Lung (tissue), 12 donors: Measurements from ENCODE around the gene SMARCAL1. TPM values are rescaled to one million over a fixed set of nuclear protein-coding genes. Genes with fewer than 3 reads are reported as not detected.

Experiments
- ATAC-seq: fragments of 200-7000 bp; cut with Tn5 transposase; one replicate; pipeline ENCODE4 v1.9.1; 2020; ENCODE audit warnings: moderate number of reproducible peaks; ENCODE audit not compliant: insufficient read depth, low FRiP score
- DNase-seq, 3 donors: peaks; one replicate each; pipeline ENCODE4 v3.0.0-alpha.2; 2013 to 2017
- H3K27ac ChIP-seq, 2 donors: one replicate each; pipeline ENCODE4 v1.5.1; 2013; ENCODE audit warnings: mild to moderate bottlenecking in 2 of 2, moderate library complexity in 2 of 2, control low read depth in 1 of 2, inconsistent platforms in 1 of 2, low read depth in 1 of 2, low read length in 1 of 2
- H3K27me3 ChIP-seq, 3 donors: one replicate each; pipeline ENCODE4 v1.5.1; 2013; ENCODE audit warnings: low read length in 2 of 3; ENCODE audit not compliant: control insufficient read depth in 3 of 3, insufficient read depth in 3 of 3
- H3K36me3 ChIP-seq, 4 donors: one replicate each; pipeline ENCODE4 v1.5.1; 2013; ENCODE audit warnings: low read length in 4 of 4, mild to moderate bottlenecking in 1 of 4, moderate library complexity in 1 of 4; ENCODE audit not compliant: control insufficient read depth in 4 of 4, insufficient read depth in 4 of 4
- H3K4me1 ChIP-seq, 5 donors: one replicate each; pipeline ENCODE4 v1.5.1; 2013; ENCODE audit warnings: low read length in 5 of 5, mild to moderate bottlenecking in 2 of 5, moderate library complexity in 1 of 5; ENCODE audit not compliant: control insufficient read depth in 5 of 5, insufficient read depth in 5 of 5
- H3K4me3 ChIP-seq: one replicate; pipeline ENCODE4 v1.5.1; 2013; ENCODE audit warnings: mild to moderate bottlenecking, control low read depth, moderate library complexity
- H3K9ac ChIP-seq, 2 donors: one replicate each; pipeline ENCODE4 v1.5.1; 2013; ENCODE audit warnings: low read length in 2 of 2, control low read depth in 1 of 2; ENCODE audit not compliant: insufficient read depth in 1 of 2
- H3K9me3 ChIP-seq, 4 donors: one replicate each; pipeline ENCODE4 v1.5.1; 2013; ENCODE audit warnings: low read length in 3 of 4, mild to moderate bottlenecking in 1 of 4, moderate library complexity in 1 of 4; ENCODE audit not compliant: control insufficient read depth in 4 of 4, insufficient read depth in 3 of 4
- CTCF ChIP-seq: IDR thresholded peaks from 2 replicates; pipeline ENCODE4 v1.5.1; 2012; ENCODE audit warnings: mild to moderate bottlenecking; ENCODE audit errors: control extremely low read depth, extremely low read depth
- WGBS, 2 donors: extraction: QIAGEN DNeasy Blood & Tissue Kit; methylation state at CpG; one replicate each; pipeline ENCODE4 v1.1.7; 2013; 5-methylcytosine and 5-hydroxymethylcytosine counted together
- polyA plus RNA-seq, 2 donors: library from polyadenylated mRNA; stranded (reverse); fragments of 200-250 nt; gene quantifications; one replicate each; pipeline ENCODE4 v1.2.1, GENCODE V29; 2013
- total RNA-seq, 2 donors: library from RNA; depleted of rRNA in 1 of 2; stranded (reverse); fragments of >200 nt in 1 of 2; gene quantifications; one replicate each; pipeline ENCODE4 v1.2.1, GENCODE V29; 2014 to 2021
- donor health status: control.
- donor health status: control.
- donor health status: Bipolar disorder and iron deficiency.
- donor health status: healthy.
- donor health status: DM: yes; HTN: yes; CAD: no.

Gene SMARCAL1
- total and polyA plus RNA-seq, 4 donors = 5.2 to 28.6 (median 13.5) TPM

GRCh38 chr2:216423071-216423470 is 10.8 kb downstream of the SMARCAL1 start:
- H3K4me1 ChIP-seq = no peaks in the 10 kb centered on the region
- ATAC-seq (no peak), DNase-seq (no peak)
- H3K9ac ChIP-seq = no peak overlapping the region
- peaks cover 23 to 48% (median 38%) of the 10 kb centered on the region in 4 donors for H3K36me3 ChIP-seq
- H3K9me3 ChIP-seq = peaks cover 0 to 8% (median 2%) of the 10 kb centered on the region in 4 donors
- H3K4me3 ChIP-seq = no peak overlapping the region
- 95 to 100% methylated on average over 2 of the region's 2 CpGs for WGBS, 2 donors
- no peak for TF ChIP-seq CTCF
- H3K27ac ChIP-seq = no peak overlapping the region
- no peaks in the 10 kb centered on the region for H3K27me3 ChIP-seq

GRCh38 chr2:216424274-216424673 is 12.0 kb downstream of the SMARCAL1 start:
- Histone ChIP-seq H3K9me3 (peaks cover 0 to 8% (median 2%) of the 10 kb centered on the region in 4 donors), H3K27ac (no peak overlapping the region), H3K4me1 (no peaks in the 10 kb centered on the region), H3K4me3 (no peak overlapping the region), H3K9ac (no peak overlapping the region), H3K27me3 (no peaks in the 10 kb centered on the region), H3K36me3 (peaks cover 26 to 58% (median 45%) of the 10 kb centered on the region in 4 donors)
- ATAC-seq (no peak), DNase-seq (no peak)
- TF ChIP-seq CTCF = no peak
- WGBS, 2 donors = 88 to 93% methylated on average over 1 of the region's 1 CpG

GRCh38 chr2:216425008-216425787 is 12.9 kb downstream of the SMARCAL1 start:
- DNase-seq = no peak
- H3K27ac ChIP-seq = no peak overlapping the region
- H3K36me3 ChIP-seq = peaks cover 31 to 58% (median 48%) of the 10 kb centered on the region in 4 donors
- TF ChIP-seq CTCF = no peak
- ATAC-seq = no peak
- WGBS, 2 donors = 98 to 99% methylated on average over 14 of the region's 14 CpGs
- H3K4me3 ChIP-seq = no peak overlapping the region
- no peaks in the 10 kb centered on the region for H3K27me3 ChIP-seq
- peaks cover 0 to 8% (median 2%) of the 10 kb centered on the region in 4 donors for H3K9me3 ChIP-seq
- no peaks in the 10 kb centered on the region for H3K4me1 ChIP-seq
- no peak overlapping the region for H3K9ac ChIP-seq
